Endothelial cell (in vitro differentiated cells): ENCODE measurements around the gene SEMA7A. TPM values are rescaled to one million over a fixed set of nuclear protein-coding genes. Genes with fewer than 3 reads are reported as not detected.
A peak's percentile ranks its signal among the peaks of the same experiment; 100 is the strongest.

Source experiments
- DNase-seq: peaks from one replicate; pipeline ENCODE4 v3.0.0; 2021; ENCODE audit warnings: low spot score
- H3K27ac Mint-ChIP-seq: one replicate; pipeline ENCODE4 v1.8.0; 2021; ENCODE audit warnings: mixed read lengths, inconsistent platforms; ENCODE audit not compliant: unreplicated experiment
- H3K27me3 Mint-ChIP-seq: one replicate; pipeline ENCODE4 v1.8.0; 2021; ENCODE audit warnings: mild to moderate bottlenecking, moderate library complexity, mixed read lengths, inconsistent platforms; ENCODE audit not compliant: unreplicated experiment
- H3K36me3 Mint-ChIP-seq: one replicate; pipeline ENCODE4 v1.8.0; 2021; ENCODE audit warnings: mild to moderate bottlenecking, low read depth, mixed read lengths, inconsistent platforms; ENCODE audit not compliant: unreplicated experiment
- H3K4me1 Mint-ChIP-seq: one replicate; pipeline ENCODE4 v1.8.0; 2021; ENCODE audit warnings: mild to moderate bottlenecking, mixed read lengths, inconsistent platforms; ENCODE audit not compliant: unreplicated experiment
- H3K4me3 Mint-ChIP-seq: one replicate; pipeline ENCODE4 v1.8.0; 2021; ENCODE audit warnings: mild to moderate bottlenecking, mixed read lengths, inconsistent platforms; ENCODE audit not compliant: unreplicated experiment
- H3K9me3 Mint-ChIP-seq: one replicate; pipeline ENCODE4 v1.8.0; 2021; ENCODE audit warnings: mixed read lengths, inconsistent platforms; ENCODE audit not compliant: unreplicated experiment
- CTCF ChIP-seq: fragments of 200-600 bp; sonication (generic); IDR thresholded peaks from one replicate; pipeline ENCODE4 v1.5.0; 2021; ENCODE audit warnings: antibody characterized with exemption; ENCODE audit not compliant: unreplicated experiment
- total RNA-seq: library from RNA; stranded (reverse); fragmentation: NEBNext Ultra II Directional; extraction: Animal tissue kit (Norgen Biotek cat#: 25700); gene quantifications from one replicate; pipeline ENCODE4 v1.2.1, GENCODE V29; 2021; ENCODE audit not compliant: unreplicated experiment

The SEMA7A gene
- total RNA-seq, 1 donor from 2014 or later: 41.4 TPM

- Mint-ChIP-seq H3K9me3 (no peaks in the 10 kb centered on the region), H3K27me3 (peaks cover 6% of the 10 kb centered on the region), H3K4me1 (peaks cover 53% of the 10 kb centered on the region), H3K36me3 (peaks cover 14% of the 10 kb centered on the region), H3K27ac (no peak overlapping the region), H3K4me3 (peak overlapping the region; percentile 90)
- TF ChIP-seq CTCF: no peak
- DNase-seq: no peak
Observed at GRCh38 chr15:74431645-74432044, 2.1 kb downstream of the SEMA7A start.

GRCh38 chr15:74431116-74431515, 2.6 kb downstream of the SEMA7A start:
- no peak for TF ChIP-seq CTCF
- Mint-ChIP-seq H3K27me3 (peaks cover 6% of the 10 kb centered on the region), H3K27ac (no peak overlapping the region), H3K4me3 (peak overlapping the region; percentile 35), H3K4me1 (peaks cover 53% of the 10 kb centered on the region), H3K9me3 (no peaks in the 10 kb centered on the region), H3K36me3 (peaks cover 14% of the 10 kb centered on the region)
- DNase-seq: no peak

GRCh38 chr15:74430510-74430951, 3.2 kb downstream of the SEMA7A start:
- peaks cover 53% of the 10 kb centered on the region for H3K4me1 Mint-ChIP-seq
- no peak for DNase-seq
- peaks cover 13% of the 10 kb centered on the region for H3K36me3 Mint-ChIP-seq
- peaks cover 6% of the 10 kb centered on the region for H3K27me3 Mint-ChIP-seq
- no peak overlapping the region for H3K4me3 Mint-ChIP-seq
- no peak for TF ChIP-seq CTCF
- H3K9me3 Mint-ChIP-seq: no peaks in the 10 kb centered on the region
- no peak overlapping the region for H3K27ac Mint-ChIP-seq

GRCh38 chr15:74429781-74430400, 3.9 kb downstream of the SEMA7A start:
- peaks cover 50% of the 10 kb centered on the region for H3K4me1 Mint-ChIP-seq
- H3K9me3 Mint-ChIP-seq: no peaks in the 10 kb centered on the region
- peak overlapping the region; percentile 17 for H3K4me3 Mint-ChIP-seq
- peaks cover 6% of the 10 kb centered on the region for H3K27me3 Mint-ChIP-seq
- TF ChIP-seq CTCF: no peak
- H3K27ac Mint-ChIP-seq: no peak overlapping the region
- DNase-seq: no peak
- H3K36me3 Mint-ChIP-seq: peaks cover 9% of the 10 kb centered on the region

GRCh38 chr15:74428970-74429780, 4.6 kb downstream of the SEMA7A start:
- Mint-ChIP-seq H3K27me3 (peaks cover 5% of the 10 kb centered on the region), H3K9me3 (no peaks in the 10 kb centered on the region), H3K4me3 (peak overlapping the region; percentile 17), H3K36me3 (peaks cover 9% of the 10 kb centered on the region), H3K27ac (no peak overlapping the region), H3K4me1 (peaks cover 47% of the 10 kb centered on the region)
- no peak for TF ChIP-seq CTCF
- DNase-seq: no peak
